K562 (cell line): ENCODE results near the gene COX19. TPM values are rescaled to one million over a fixed set of nuclear protein-coding genes. Genes with fewer than 3 reads are reported as not detected.
A peak's percentile ranks its signal among the peaks of the same experiment; 100 is the strongest.

ENCODE experiments used
- BRCA1 ChIP-seq, 2 experiments: fragments of 450-650 bp in 1 of 2; sonication (generic) in 1 of 2; formaldehyde crosslinking in 1 of 2; IDR thresholded peaks; 2 replicates each; pipeline versions ENCODE4 v1.5.0 to v1.6.1; 2017 to 2020; ENCODE audit warnings: mild to moderate bottlenecking in 1 of 2, missing genetic modification reagents in 1 of 2
- CBFB ChIP-seq: sonication (generic); formaldehyde crosslinking; IDR thresholded peaks from 2 replicates; pipeline ENCODE4 v1.4.0; 2020; ENCODE audit warnings: mild to moderate bottlenecking, missing genetic modification reagents
- CBX1 ChIP-seq: sonication (generic); IDR thresholded peaks from 2 replicates; pipeline ENCODE4 v1.6.1; 2016; ENCODE audit warnings: antibody characterized with exemption, low read depth, mild to moderate bottlenecking
- CREB1 ChIP-seq, 2 experiments: sonication (generic) in 1 of 2; formaldehyde crosslinking in 1 of 2; IDR thresholded peaks; 2 replicates each; pipeline versions ENCODE4 v1.6.1 to v1.8.0; 2012 to 2022; ENCODE audit warnings: inconsistent platforms in 1 of 2, mild to moderate bottlenecking in 1 of 2, missing genetic modification reagents in 1 of 2, moderate library complexity in 1 of 2
- DMBX1 ChIP-seq: fragments of 250-450 bp; sonication (Bioruptor Pico); IDR thresholded peaks from 2 replicates; pipeline ENCODE4 v1.8.0; 2022; ENCODE audit warnings: inconsistent platforms, mild to moderate bottlenecking, moderate library complexity, borderline replicate concordance
- ELF4 ChIP-seq: fragments of 450-650 bp; formaldehyde crosslinking; IDR thresholded peaks from 2 replicates; pipeline ENCODE4 v1.4.0; 2022; ENCODE audit warnings: missing genetic modification characterization
- EP300 ChIP-seq: IDR thresholded peaks from 2 replicates; pipeline ENCODE4 v1.6.1; 2012; ENCODE audit warnings: low read length, improper control_type of control experiment
- JUND ChIP-seq, 2 experiments: IDR thresholded peaks; 2 replicates in 1 of 2; 3 replicates in 1 of 2; pipeline ENCODE4 v1.6.1; 2011; ENCODE audit warnings: borderline replicate concordance in 2 of 2, low read depth in 2 of 2, low read length in 2 of 2, improper control_type of control experiment in 1 of 2, missing biosample characterization in 1 of 2, missing genetic modification characterization in 1 of 2, missing genetic modification reagents in 1 of 2
- KDM1A ChIP-seq, 2 experiments: fragments of 450-650 bp; IDR thresholded peaks; 2 replicates each; pipeline ENCODE4 v1.6.1; 2016; ENCODE audit warnings: mild to moderate bottlenecking in 2 of 2
- MED1 ChIP-seq: sonication (generic); formaldehyde crosslinking; IDR thresholded peaks from 2 replicates; pipeline ENCODE4 v1.8.1; 2023; ENCODE audit warnings: missing genetic modification reagents, borderline replicate concordance
- MXD1 ChIP-seq: fragments of 250-450 bp; sonication (Bioruptor Pico); IDR thresholded peaks from 2 replicates; pipeline ENCODE4 v1.8.0; 2021; ENCODE audit warnings: borderline replicate concordance, mild to moderate bottlenecking, moderate library complexity; ENCODE audit not compliant: poor library complexity, severe bottlenecking
- MYC ChIP-seq, 2 experiments: fragments of 250-450 bp in 1 of 2; sonication (Bioruptor Pico) in 1 of 2; IDR thresholded peaks; 2 replicates each; pipeline versions ENCODE4 v1.5.1 to v1.6.1; 2012 to 2021; ENCODE audit warnings: low read depth in 2 of 2, borderline replicate concordance in 1 of 2, improper control_type of control experiment in 1 of 2, low read length in 1 of 2, mild to moderate bottlenecking in 1 of 2, moderate library complexity in 1 of 2
- MYNN ChIP-seq, 2 experiments: sonication (generic); formaldehyde crosslinking in 1 of 2; IDR thresholded peaks; 2 replicates each; pipeline versions ENCODE4 v1.5.0 to v1.6.1; 2016 to 2020; ENCODE audit warnings: antibody characterized with exemption in 1 of 2, missing genetic modification reagents in 1 of 2
- NELFE ChIP-seq: IDR thresholded peaks from 2 replicates; pipeline ENCODE4 v1.6.1; 2011; ENCODE audit warnings: mild to moderate bottlenecking; ENCODE audit not compliant: insufficient read depth, insufficient read length
- NONO ChIP-seq, 2 experiments: fragments of 200-400 bp in 1 of 2; fragments of 450-650 bp in 1 of 2; formaldehyde crosslinking in 1 of 2; IDR thresholded peaks; 2 replicates each; pipeline ENCODE4 v1.6.1; 2017; ENCODE audit warnings: low read depth in 2 of 2, mild to moderate bottlenecking in 2 of 2, moderate library complexity in 2 of 2, low read length in 1 of 2
- PTBP1 ChIP-seq: fragments of 200-400 bp; formaldehyde crosslinking; IDR thresholded peaks from 2 replicates; pipeline ENCODE4 v1.6.1; 2017; ENCODE audit warnings: low read depth, low read length
- SMARCA5 ChIP-seq: fragments of 450-650 bp; IDR thresholded peaks from 2 replicates; pipeline ENCODE4 v1.6.1; 2016
- SRSF9 ChIP-seq: fragments of 200-400 bp; formaldehyde crosslinking; IDR thresholded peaks from 2 replicates; pipeline ENCODE4 v1.6.1; 2017; ENCODE audit warnings: low read depth, low read length, borderline replicate concordance
- SUPT5H ChIP-seq: fragments of 450-650 bp; IDR thresholded peaks from 2 replicates; pipeline ENCODE4 v1.6.1; 2016
- TAF9B ChIP-seq: fragments of 450-650 bp; IDR thresholded peaks from 2 replicates; pipeline ENCODE4 v1.6.1; 2018; ENCODE audit warnings: mild to moderate bottlenecking; ENCODE audit not compliant: partially characterized antibody
- ZFP36 ChIP-seq: fragments of 150-350 bp; IDR thresholded peaks from 2 replicates; pipeline ENCODE4 v1.6.1; 2018; ENCODE audit warnings: low read length, low read depth; ENCODE audit not compliant: partially characterized antibody
- ZFPM2 ChIP-seq: fragments of 250-450 bp; sonication (Bioruptor Pico); IDR thresholded peaks from 2 replicates; pipeline ENCODE4 v1.5.1; 2022; ENCODE audit warnings: mild to moderate bottlenecking
- ZNF174 ChIP-seq: fragments of 250-450 bp; sonication (Bioruptor Pico); IDR thresholded peaks from 2 replicates; pipeline ENCODE4 v1.4.0; 2020; ENCODE audit warnings: mild to moderate bottlenecking
- ZNF23 ChIP-seq: fragments of 250-450 bp; sonication (Bioruptor Pico); IDR thresholded peaks from 2 replicates; pipeline ENCODE4 v1.4.0; 2020; ENCODE audit warnings: mild to moderate bottlenecking
- ZNF395 ChIP-seq: fragments of 200-800 bp; sonication (Bioruptor generic); IDR thresholded peaks from 2 replicates; pipeline ENCODE4 v1.6.1; 2017; ENCODE audit warnings: missing genetic modification characterization, missing compliant biosample characterization
- ZNF444 ChIP-seq: fragments of 250-450 bp; sonication (Bioruptor Pico); IDR thresholded peaks from 2 replicates; pipeline ENCODE4 v1.4.0; 2020; ENCODE audit warnings: mild to moderate bottlenecking, moderate library complexity
- ZNF699 ChIP-seq: fragments of 250-450 bp; sonication (Bioruptor Pico); IDR thresholded peaks from 2 replicates; pipeline ENCODE4 v1.8.0; 2021; ENCODE audit warnings: mild to moderate bottlenecking, moderate library complexity; ENCODE audit not compliant: insufficient replicate concordance
- polyA plus RNA-seq, 8 experiments: library from polyadenylated mRNA; depleted of rRNA in 4 of 8; stranded (reverse) in 5 of 8; unstranded in 3 of 8; fragments of >200 nt; fragmentation: Nextera tagmentation in 2 of 8; fragmentation: Illumina TruSeq in 1 of 8; extraction: Ambion mirVana in 2 of 8; extraction: Trizol in 1 of 8; gene quantifications; 2 replicates each; pipeline versions ENCODE4 v1.2.1 to v1.2.3, GENCODE V29; 2011 to 2014; ENCODE audit warnings: inconsistent platforms in 1 of 8, missing spikeins in 1 of 8
- total RNA-seq, 7 experiments: library from RNA; depleted of rRNA in 6 of 7; stranded (reverse); fragments of >200 nt in 6 of 7; fragmentation: Illumina TruSeq in 2 of 7; extraction: Trizol in 2 of 7; gene quantifications; 2 replicates each; pipeline versions ENCODE4 v1.2.1 to v1.2.3, GENCODE V29; 2011 to 2021; ENCODE audit warnings: low replicate concordance in 1 of 7

The COX19 gene
- total and polyA plus RNA-seq, 9 of the 15 experiments (the other 6 are each of a cell fraction or from before 2014, with no cell fraction given) = 5.2 to 10.5 (median 7.9) TPM

DNA sequence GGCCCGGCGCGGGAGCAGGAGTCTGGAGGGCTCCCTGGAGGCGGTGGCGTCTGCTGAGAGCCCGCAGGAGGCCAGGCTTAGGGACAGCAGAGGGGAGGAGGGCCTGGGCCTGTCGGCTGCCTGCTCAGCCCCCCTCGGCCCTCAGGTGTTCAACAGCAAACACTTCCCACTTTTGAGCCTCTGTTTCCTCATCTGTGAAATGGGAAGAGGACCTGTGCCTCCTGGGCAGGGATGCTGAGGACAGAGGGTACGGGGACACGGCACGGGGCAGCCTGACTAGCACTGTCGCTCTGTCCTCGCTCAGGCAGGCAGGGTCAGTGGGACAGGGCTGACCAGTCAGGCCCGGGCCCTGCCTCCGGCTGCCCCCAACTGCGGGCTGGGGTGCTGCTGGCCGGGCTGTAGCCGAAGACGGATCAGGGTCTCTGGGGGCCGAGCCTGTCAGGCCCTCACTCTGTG is 8.3 kb upstream of the COX19 start (continued):
- no peak for TF ChIP-seq ZNF23
- TF ChIP-seq ZNF699 (CRISPR knock-in tag) = no peak
- peak; percentile 49; the same call in 1 of the 2 replicates for TF ChIP-seq PTBP1
- no peak for TF ChIP-seq NELFE
- TF ChIP-seq CREB1 (IDR thresholded peaks at IDR 0.05) = no peak
- no peak for TF ChIP-seq CREB1 (CRISPR knock-in tag; IDR thresholded peaks at IDR 0.05)
- no peak for TF ChIP-seq SRSF9
- TF ChIP-seq JUND (IDR thresholded peaks at IDR 0.05; ENCODE audit: borderline replicate concordance, low read depth, low read length) = no peak
- TF ChIP-seq JUND (tag; IDR thresholded peaks at IDR 0.05; ENCODE audit: borderline replicate concordance, low read depth, low read length) = no peak
- no peak for TF ChIP-seq CBFB (CRISPR knock-in tag)
- no peak for TF ChIP-seq DMBX1 (CRISPR knock-in tag)
- 0 out of 2 replicates have a peak, but pooled peaks have one; percentile 45 for TF ChIP-seq SMARCA5
- TF ChIP-seq ZNF395 (CRISPR knock-in tag) = no peak
- peak; percentile 75 for TF ChIP-seq CBX1
- TF ChIP-seq ELF4 = no peak
- TF ChIP-seq ZFP36 = peak; percentile 94
- no peak for TF ChIP-seq ZFPM2 (CRISPR knock-in tag)
- TF ChIP-seq NONO (IDR thresholded peaks at IDR 0.05; ENCODE audit: low read depth in 2 of 2, low read length in 1 of 2) = no peak
- TF ChIP-seq BRCA1 (IDR thresholded peaks at IDR 0.05) = no peak
- no peak for TF ChIP-seq BRCA1 (CRISPR knock-in tag; IDR thresholded peaks at IDR 0.05)
- TF ChIP-seq TAF9B = no peak
- TF ChIP-seq EP300 = no peak
- no peak for TF ChIP-seq MYNN (IDR thresholded peaks at IDR 0.05)
- no peak for TF ChIP-seq MYNN (CRISPR knock-in tag; IDR thresholded peaks at IDR 0.05)
- TF ChIP-seq MED1 (CRISPR knock-in tag) = no peak
- no peak for TF ChIP-seq ZNF174 (CRISPR knock-in tag)
- no peak for TF ChIP-seq SUPT5H
- TF ChIP-seq MXD1 (CRISPR knock-in tag) = no peak
- TF ChIP-seq MYC (IDR thresholded peaks at IDR 0.05; ENCODE audit: low read depth, low read length) = no peak
- no peak for TF ChIP-seq MYC (CRISPR knock-in tag; IDR thresholded peaks at IDR 0.05; ENCODE audit: borderline replicate concordance, low read depth)
- TF ChIP-seq ZNF444 (CRISPR knock-in tag) = no peak
- TF ChIP-seq KDM1A (IDR thresholded peaks at IDR 0.05) = peak; percentile 59 to 82; a peak in 3 of 4 replicates
